ENCODE data around the gene ATAD3C. TPM values are rescaled to one million over a fixed set of nuclear protein-coding genes. Genes with fewer than 3 reads are reported as not detected.
"Not testable (repeated sequence)": the region's sequence is repeated elsewhere in the genome, so short reads cannot be mapped to it uniquely, and the experiment has no call there.

The ATAD3C gene
- polyA plus RNA-seq, 3 donors = not detected

- H3K4me3 Mint-ChIP-seq; H3K9me3 Mint-ChIP-seq; H3K27ac ChIP-seq (ENCODE audit: low read depth in 1 of 2, low read length in 2 of 2); H3K27ac Mint-ChIP-seq; H3K4me3 ChIP-seq (replicated peaks in 1 of 3; ENCODE audit: low read depth in 2 of 3, low read length in 3 of 3); H3K9me3 ChIP-seq (replicated peaks in 1 of 2; ENCODE audit: control insufficient read depth in 1 of 2, insufficient read depth in 1 of 2, low read length in 2 of 2); intact Hi-C loops (cut with micrococcal nuclease); H3K4me2 ChIP-seq (replicated peaks; ENCODE audit: extremely low read depth, low read length, poor library complexity, severe bottlenecking); H3K9ac ChIP-seq (ENCODE audit: insufficient read depth, low read length, poor library complexity, severe bottlenecking); H4K20me1 ChIP-seq (ENCODE audit: insufficient read depth, low read length); H3K27me3 ChIP-seq (ENCODE audit: control insufficient read depth in 2 of 2, insufficient read depth in 2 of 2, low read length in 2 of 2); H3K27me3 Mint-ChIP-seq (ENCODE audit: low read depth in 3 of 3); DNase-seq; H2AFZ ChIP-seq (ENCODE audit: insufficient read depth, low read depth, low read length, poor library complexity, severe bottlenecking): not testable (repeated sequence)
- Histone ChIP-seq H3K36me3 (replicated peaks in 1 of 2; ENCODE audit: control insufficient read depth in 1 of 2, insufficient read depth in 2 of 2, low read length in 2 of 2) (peaks cover 24 to 28% of the 10 kb centered on the region in 2 donors), H3K4me1 (ENCODE audit: control insufficient read depth in 1 of 2, insufficient read depth in 2 of 2, low read length in 2 of 2) (peaks cover 9 to 13% of the 10 kb centered on the region in 2 donors), H3K79me2 (ENCODE audit: insufficient read depth, low read length) (peaks cover 28% of the 10 kb centered on the region)
- peaks cover 22 to 44% of the 10 kb centered on the region in 2 donors for H3K36me3 Mint-ChIP-seq
- peaks cover 18% of the 10 kb centered on the region for H3K4me1 Mint-ChIP-seq
- WGBS (ENCODE audit: insufficient coverage) = 60% methylated on average over 1 of the region's 17 CpGs
Measured at GRCh38 chr1:1476011-1476410, 26.5 kb downstream of the ATAD3C start.

- Histone ChIP-seq H3K27ac (ENCODE audit: low read depth in 1 of 2, low read length in 2 of 2) (no peak overlapping the region), H3K79me2 (ENCODE audit: insufficient read depth, low read length) (peaks cover 28% of the 10 kb centered on the region), H3K4me2 (replicated peaks; ENCODE audit: extremely low read depth, low read length, poor library complexity, severe bottlenecking) (no peak overlapping the region)
Measured at GRCh38 chr1:1477206-1477605, 27.7 kb downstream of the ATAD3C start.

More at GRCh38 chr1:1477206-1477605, 27.7 kb downstream of the ATAD3C start:
- Histone ChIP-seq H3K27me3 (ENCODE audit: control insufficient read depth in 2 of 2, insufficient read depth in 2 of 2, low read length in 2 of 2) (no peaks in the 10 kb centered on the region), H4K20me1 (ENCODE audit: insufficient read depth, low read length) (peaks cover 6% of the 10 kb centered on the region), H3K9ac (ENCODE audit: insufficient read depth, low read length, poor library complexity, severe bottlenecking) (no peak overlapping the region), H3K9me3 (replicated peaks in 1 of 2; ENCODE audit: control insufficient read depth in 1 of 2, insufficient read depth in 1 of 2, low read length in 2 of 2) (no peaks in the 10 kb centered on the region), H3K4me3 (replicated peaks in 1 of 3; ENCODE audit: low read depth in 2 of 3, low read length in 3 of 3) (no peak overlapping the region), H3K4me1 (ENCODE audit: control insufficient read depth in 1 of 2, insufficient read depth in 2 of 2, low read length in 2 of 2) (peaks cover 7 to 10% of the 10 kb centered on the region in 2 donors), H2AFZ (ENCODE audit: insufficient read depth, low read depth, low read length, poor library complexity, severe bottlenecking) (no peak overlapping the region), H3K36me3 (replicated peaks in 1 of 2; ENCODE audit: control insufficient read depth in 1 of 2, insufficient read depth in 2 of 2, low read length in 2 of 2) (peaks cover 30 to 34% of the 10 kb centered on the region in 2 donors)
- Mint-ChIP-seq H3K9me3 (no peaks in the 10 kb centered on the region), H3K27ac (peak overlapping the region in 1 of 7 donors; percentile 24), H3K4me3 (no peak overlapping the region), H3K27me3 (ENCODE audit: low read depth in 3 of 3) (peaks cover 0 to 2% (median 0%) of the 10 kb centered on the region in 3 donors), H3K4me1 (peaks cover 16% of the 10 kb centered on the region), H3K36me3 (peaks cover 27 to 51% of the 10 kb centered on the region in 2 donors)
- 96% methylated on average over 14 of the region's 22 CpGs for WGBS (ENCODE audit: insufficient coverage)
- intact Hi-C loops (cut with micrococcal nuclease) = no loop called here
- TF ChIP-seq CTCF (IDR thresholded peaks at IDR 0.05) = no peak
- no peak for DNase-seq
